Ishikawa (cell line): ENCODE results near the gene ATXN7.

Source experiments
- CEBPB ChIP-seq: IDR thresholded peaks from 2 replicates; pipeline ENCODE4 v1.6.1; 2012
- CREB1 ChIP-seq: IDR thresholded peaks from 2 replicates; pipeline ENCODE4 v1.6.1; 2012; ENCODE audit warnings: low read depth
- EGR1 ChIP-seq: IDR thresholded peaks from 2 replicates; pipeline ENCODE4 v1.6.1; 2012
- EP300 ChIP-seq: IDR thresholded peaks from 2 replicates; pipeline ENCODE4 v1.6.1; 2012; ENCODE audit warnings: borderline replicate concordance
- FOXM1 ChIP-seq: IDR thresholded peaks from 2 replicates; pipeline ENCODE4 v1.6.1; 2012; ENCODE audit warnings: low read depth, borderline replicate concordance
- MAX ChIP-seq: IDR thresholded peaks from 2 replicates; pipeline ENCODE4 v1.6.1; 2012
- NFIC ChIP-seq: IDR thresholded peaks from 2 replicates; pipeline ENCODE4 v1.6.1; 2012
- RAD21 ChIP-seq: IDR thresholded peaks from 2 replicates; pipeline ENCODE4 v1.6.1; 2012; ENCODE audit warnings: low read depth
- REST ChIP-seq: IDR thresholded peaks from 2 replicates; pipeline ENCODE4 v1.6.1; 2012; ENCODE audit warnings: low read depth, mild to moderate bottlenecking
- TAF1 ChIP-seq: IDR thresholded peaks from 2 replicates; pipeline ENCODE4 v1.6.1; 2012; ENCODE audit warnings: low read depth, mild to moderate bottlenecking
- TCF12 ChIP-seq: IDR thresholded peaks from 2 replicates; pipeline ENCODE4 v1.6.1; 2012; ENCODE audit warnings: low read depth
- TEAD4 ChIP-seq: IDR thresholded peaks from 2 replicates; pipeline ENCODE4 v1.6.1; 2012
- YY1 ChIP-seq: IDR thresholded peaks from 2 replicates; pipeline ENCODE4 v1.6.1; 2012; ENCODE audit warnings: low read depth
- ZBTB7A ChIP-seq: IDR thresholded peaks from 2 replicates; pipeline ENCODE4 v1.6.1; 2012; ENCODE audit warnings: low read depth
- TF ChIP-seq, protein P1 (sequence below): IDR thresholded peaks from 2 replicates; pipeline ENCODE4 v1.6.1; 2012

ATXN7 gene

GRCh38 chr3:63851287-63851686, 12.4 kb upstream of the ATXN7 start:
- TF ChIP-seq CREB1 (no peak), EP300 (no peak)

DNA sequence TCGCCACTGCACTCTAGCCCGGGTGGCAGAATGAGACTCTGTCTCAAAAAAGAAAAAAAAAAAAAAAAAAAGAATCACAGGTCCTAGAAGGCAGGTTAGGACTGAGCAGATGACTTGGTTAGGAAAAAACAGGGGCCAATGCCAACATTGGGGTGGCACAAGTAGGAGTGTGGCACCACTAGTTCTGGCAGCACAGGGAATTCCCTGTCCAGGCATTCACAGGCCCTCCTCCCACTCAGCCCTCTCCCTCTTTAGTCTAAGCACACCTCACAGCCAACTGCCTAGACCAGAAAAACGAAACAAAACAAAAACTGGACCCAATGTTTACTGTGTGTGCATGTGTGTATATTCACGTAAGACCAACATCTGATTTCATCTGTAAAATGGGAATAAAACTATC, 10.6 kb upstream of the ATXN7 start:
- TF ChIP-seq FOXM1 (no peak), REST (no peak), TAF1 (no peak), CEBPB (no peak)

DNA sequence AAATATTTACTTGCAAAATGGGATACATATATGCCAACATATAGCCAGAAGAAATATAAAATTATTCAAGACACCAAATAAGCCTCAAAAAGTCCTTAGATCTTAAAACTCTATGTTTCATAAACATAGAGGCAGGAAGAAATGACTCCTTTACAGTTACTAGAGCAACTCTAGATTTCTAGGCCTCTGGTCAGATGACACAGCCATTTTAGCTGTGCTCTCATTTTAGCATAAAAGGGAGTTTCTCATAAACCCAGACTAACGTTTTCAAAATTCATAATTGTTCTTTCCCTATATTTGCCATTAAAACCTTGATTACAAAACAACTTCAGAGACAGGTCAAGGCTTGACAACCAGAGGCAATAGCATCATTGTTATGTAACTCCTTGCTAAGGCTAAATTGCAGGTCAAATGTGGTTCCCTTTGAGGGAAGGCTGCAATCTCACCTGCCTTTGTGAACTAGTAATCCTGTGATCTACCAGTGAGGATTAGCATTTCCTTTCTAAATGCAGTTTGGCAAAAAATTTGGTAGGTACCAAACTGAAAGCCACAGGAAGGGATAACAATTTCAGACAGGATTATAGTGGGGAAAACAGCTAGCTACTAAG, 8.2 kb upstream of the ATXN7 start:
- TF ChIP-seq, protein P1, sequence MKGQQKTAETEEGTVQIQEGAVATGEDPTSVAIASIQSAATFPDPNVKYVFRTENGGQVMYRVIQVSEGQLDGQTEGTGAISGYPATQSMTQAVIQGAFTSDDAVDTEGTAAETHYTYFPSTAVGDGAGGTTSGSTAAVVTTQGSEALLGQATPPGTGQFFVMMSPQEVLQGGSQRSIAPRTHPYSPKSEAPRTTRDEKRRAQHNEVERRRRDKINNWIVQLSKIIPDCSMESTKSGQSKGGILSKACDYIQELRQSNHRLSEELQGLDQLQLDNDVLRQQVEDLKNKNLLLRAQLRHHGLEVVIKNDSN, result no peak
- TF ChIP-seq EGR1, result no peak
- TF ChIP-seq YY1, result no peak
- TF ChIP-seq TAF1, result no peak
- TF ChIP-seq REST, result no peak

GRCh38 chr3:63857311-63857710, 6.4 kb upstream of the ATXN7 start:
- TF ChIP-seq TCF12 (no peak), EP300 (peak; percentile 48; the same call in 1 of the 2 replicates), TEAD4 (peak; percentile 66)

- no peak for TF ChIP-seq REST
Observed at GRCh38 chr3:63860776-63861175, 2.9 kb upstream of the ATXN7 start.

DNA sequence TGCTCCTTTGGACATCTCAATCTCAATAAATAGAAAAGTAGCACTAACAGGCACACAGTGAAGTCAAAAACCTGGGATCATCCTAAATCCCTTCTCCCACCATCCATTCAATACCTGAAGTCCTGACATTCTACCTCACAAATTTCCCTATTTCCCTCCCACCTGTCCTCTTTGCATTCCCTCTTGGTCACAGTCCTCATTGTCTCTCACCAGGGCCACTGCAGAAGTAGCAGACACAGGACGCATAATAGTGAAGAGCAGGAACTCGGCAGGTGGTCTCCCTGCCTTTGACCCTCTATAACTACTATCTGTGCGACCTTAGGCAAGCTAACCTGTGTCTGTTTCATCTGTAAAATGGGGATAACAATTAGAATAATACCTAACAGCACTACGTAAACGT, 2.4 kb upstream of the ATXN7 start:
- TF ChIP-seq EP300 (no peak), RAD21 (no peak), TEAD4 (no peak), EGR1 (no peak), CEBPB (no peak), REST (no peak), CREB1 (no peak), ZBTB7A (no peak), TAF1 (no peak), YY1 (no peak), TCF12 (no peak), MAX (no peak), FOXM1 (no peak), NFIC (no peak)
- TF ChIP-seq, protein P1, result no peak
